NT2/D1 (cell line): ENCODE measurements around the gene LCTL.

Experiments
- SUZ12 ChIP-seq: IDR thresholded peaks from 2 replicates; pipeline ENCODE4 v1.6.1; 2011; ENCODE audit not compliant: insufficient read length, insufficient read depth; ENCODE audit errors: extremely low read depth
- YY1 ChIP-seq: IDR thresholded peaks from 2 replicates; pipeline ENCODE4 v1.6.1; 2011; ENCODE audit not compliant: insufficient read length, insufficient read depth
- ZNF274 ChIP-seq: IDR thresholded peaks from 2 replicates; pipeline ENCODE4 v1.6.1; 2011; ENCODE audit warnings: mild to moderate bottlenecking, low read depth, low read length

GRCh38 chr15:66586155-66586976 is 20.6 kb upstream of the LCTL start:
- TF ChIP-seq ZNF274 (no peak), YY1 (no peak), SUZ12 (no peak)
